Measurements from ENCODE around the gene GALNTL6.

The GALNTL6 gene

DNA sequence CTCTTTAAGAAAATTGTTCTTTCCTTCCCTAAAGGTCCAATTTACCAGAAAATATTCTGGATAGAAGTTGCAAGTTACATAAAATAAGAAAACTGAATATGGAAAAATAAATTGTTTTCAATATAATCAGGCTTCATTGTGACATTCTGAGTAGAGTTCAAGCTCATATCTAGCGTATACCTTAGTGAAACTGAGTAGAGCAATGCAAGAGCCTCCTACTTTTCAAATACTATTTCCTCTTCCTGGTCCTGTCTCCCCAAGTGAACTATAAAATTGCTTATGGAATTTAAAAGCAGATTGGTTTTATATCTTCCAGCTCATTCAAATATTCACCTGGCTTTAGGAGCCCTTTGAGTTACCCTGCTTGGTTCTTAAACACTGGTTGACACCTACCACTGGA, 1166.1 kb downstream of the GALNTL6 start:
- TF ChIP-seq, protein P1, sequence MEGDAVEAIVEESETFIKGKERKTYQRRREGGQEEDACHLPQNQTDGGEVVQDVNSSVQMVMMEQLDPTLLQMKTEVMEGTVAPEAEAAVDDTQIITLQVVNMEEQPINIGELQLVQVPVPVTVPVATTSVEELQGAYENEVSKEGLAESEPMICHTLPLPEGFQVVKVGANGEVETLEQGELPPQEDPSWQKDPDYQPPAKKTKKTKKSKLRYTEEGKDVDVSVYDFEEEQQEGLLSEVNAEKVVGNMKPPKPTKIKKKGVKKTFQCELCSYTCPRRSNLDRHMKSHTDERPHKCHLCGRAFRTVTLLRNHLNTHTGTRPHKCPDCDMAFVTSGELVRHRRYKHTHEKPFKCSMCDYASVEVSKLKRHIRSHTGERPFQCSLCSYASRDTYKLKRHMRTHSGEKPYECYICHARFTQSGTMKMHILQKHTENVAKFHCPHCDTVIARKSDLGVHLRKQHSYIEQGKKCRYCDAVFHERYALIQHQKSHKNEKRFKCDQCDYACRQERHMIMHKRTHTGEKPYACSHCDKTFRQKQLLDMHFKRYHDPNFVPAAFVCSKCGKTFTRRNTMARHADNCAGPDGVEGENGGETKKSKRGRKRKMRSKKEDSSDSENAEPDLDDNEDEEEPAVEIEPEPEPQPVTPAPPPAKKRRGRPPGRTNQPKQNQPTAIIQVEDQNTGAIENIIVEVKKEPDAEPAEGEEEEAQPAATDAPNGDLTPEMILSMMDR (IDR thresholded peaks at IDR 0.05; ENCODE audit: low read depth, low read length): no peak
- H3K4me3 ChIP-seq (replicated peaks in 1 of 2; ENCODE audit: low read depth in 2 of 2, low read length in 2 of 2): no peak overlapping the region
- no peak for DNase-seq (ENCODE audit: low read depth in 2 of 2)

DNA sequence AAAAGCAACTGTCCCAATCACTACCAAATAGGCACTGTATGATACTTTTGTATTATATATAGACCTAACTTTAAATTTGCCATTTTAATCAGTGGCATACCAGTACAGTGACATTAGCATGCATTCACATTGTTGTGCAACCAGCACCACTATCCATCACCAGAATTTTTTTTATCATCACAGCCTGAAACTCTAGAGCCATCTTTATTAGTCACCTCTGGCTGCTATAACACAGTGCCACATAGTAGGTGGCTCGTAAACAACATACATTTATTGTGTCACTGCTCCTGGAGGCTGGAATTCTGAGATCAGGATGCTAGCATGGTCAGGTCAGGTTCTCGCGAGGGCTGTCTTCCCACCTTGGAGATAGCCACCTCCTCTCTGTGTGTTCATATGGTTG, 1167.0 kb downstream of the GALNTL6 start:
- peak in 1 of 2 donors; percentile 27 for DNase-seq (ENCODE audit: low read depth in 2 of 2)
- TF ChIP-seq, protein P1 (IDR thresholded peaks at IDR 0.05; ENCODE audit: low read depth, low read length): no peak
- H3K4me3 ChIP-seq (replicated peaks in 1 of 2; ENCODE audit: low read depth in 2 of 2, low read length in 2 of 2): no peak overlapping the region

DNA sequence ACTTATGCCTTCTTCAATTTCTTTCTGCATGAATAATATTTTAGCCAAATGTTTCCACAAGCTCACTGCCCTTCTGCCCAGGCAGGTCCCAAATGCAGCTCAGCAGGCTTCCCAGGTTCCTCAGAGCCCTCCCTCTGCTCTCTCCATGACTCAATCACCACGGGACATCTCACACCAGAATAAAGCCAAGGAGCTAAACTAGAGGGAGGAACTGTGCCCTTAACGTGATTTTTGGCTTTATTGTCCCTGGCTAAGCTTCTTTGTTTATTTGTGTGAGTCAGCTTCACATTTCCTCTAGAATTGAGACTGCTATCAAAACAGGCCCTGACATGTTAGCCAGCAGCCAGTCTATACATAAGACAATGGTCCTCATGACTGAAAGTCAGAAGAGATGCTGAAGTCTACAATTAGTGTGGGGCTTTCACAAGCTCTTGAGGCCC, 1169.0 kb downstream of the GALNTL6 start:
- DNase-seq (ENCODE audit: low read depth in 2 of 2): peak; percentile 70 to 96
- TF ChIP-seq, protein P1 (IDR thresholded peaks at IDR 0.05; ENCODE audit: low read depth, low read length): no peak
- no peak overlapping the region for H3K4me3 ChIP-seq (replicated peaks in 1 of 2; ENCODE audit: low read depth in 2 of 2, low read length in 2 of 2)

DNA sequence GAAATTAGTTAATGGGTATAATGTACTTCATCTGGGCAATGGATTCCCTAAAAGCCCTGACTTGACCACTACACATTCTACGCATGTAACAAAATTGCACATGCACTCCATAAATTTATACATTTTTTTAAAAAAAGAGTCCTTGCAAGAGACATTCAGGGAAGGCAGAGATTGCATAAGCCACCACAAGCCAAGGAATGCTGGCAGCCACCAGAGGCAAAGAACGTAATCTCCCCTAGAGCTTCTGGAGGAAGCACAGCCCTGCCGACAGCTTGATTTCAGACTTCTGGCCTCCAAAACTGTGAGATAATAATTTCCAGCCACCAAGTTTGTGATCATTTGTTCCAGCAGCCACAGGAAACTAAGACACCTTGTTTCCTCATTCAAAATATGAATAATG, 1169.8 kb downstream of the GALNTL6 start:
- H3K4me3 ChIP-seq (replicated peaks in 1 of 2; ENCODE audit: low read depth in 2 of 2, low read length in 2 of 2): no peak overlapping the region
- TF ChIP-seq, protein P1 (IDR thresholded peaks at IDR 0.05; ENCODE audit: low read depth, low read length): no peak
- DNase-seq (ENCODE audit: low read depth in 2 of 2): peak; percentile 66 to 82

DNA sequence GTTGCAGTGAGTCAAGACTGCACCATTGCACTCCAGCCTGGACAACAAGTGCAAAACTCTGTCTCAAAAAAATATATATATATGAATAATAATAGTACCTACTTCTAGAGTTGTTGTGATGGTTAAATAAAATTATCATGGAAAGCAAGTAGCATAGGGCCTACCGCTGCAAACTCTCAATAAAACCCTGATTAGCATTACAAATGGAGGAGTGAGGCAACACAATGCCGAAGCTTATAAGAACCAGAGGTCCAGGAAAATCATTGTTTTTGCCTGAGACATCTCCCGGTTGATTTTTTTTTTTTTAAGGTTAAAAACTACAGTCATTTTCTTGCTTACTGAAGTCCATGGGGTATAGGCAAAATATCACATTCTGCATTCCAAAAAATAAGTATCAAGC, 1170.4 kb downstream of the GALNTL6 start:
- H3K4me3 ChIP-seq (replicated peaks in 1 of 2; ENCODE audit: low read depth in 2 of 2, low read length in 2 of 2): no peak overlapping the region
- TF ChIP-seq, protein P1 (IDR thresholded peaks at IDR 0.05; ENCODE audit: low read depth, low read length): no peak

DNA sequence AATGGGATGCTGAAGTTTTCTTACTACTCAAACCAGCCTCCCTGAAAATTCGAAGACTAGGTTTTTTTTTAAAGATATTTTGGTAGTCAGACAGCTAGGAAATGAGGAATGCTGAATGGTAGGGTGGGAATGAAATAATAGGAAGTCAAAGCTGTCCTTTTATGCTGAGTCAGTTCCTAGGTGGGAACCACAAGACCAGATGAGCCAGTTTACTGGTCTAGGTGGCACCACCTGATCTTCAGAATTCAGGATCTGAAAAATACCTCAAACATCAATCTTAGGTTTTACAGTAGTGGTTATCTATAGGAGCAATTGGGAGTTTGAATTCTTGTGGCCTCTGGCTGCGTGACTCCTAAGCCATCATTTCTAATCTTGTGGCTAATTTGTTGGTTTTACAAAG, 1172.3 kb downstream of the GALNTL6 start:
- TF ChIP-seq, protein P1 (IDR thresholded peaks at IDR 0.05; ENCODE audit: low read depth, low read length): no peak
- no peak overlapping the region for H3K4me3 ChIP-seq (replicated peaks in 1 of 2; ENCODE audit: low read depth in 2 of 2, low read length in 2 of 2)
- peak in 1 of 2 donors; percentile 34 for DNase-seq (ENCODE audit: low read depth in 2 of 2)

More for the DNA sequence above, 1170.4 kb downstream of the GALNTL6 start:
- DNase-seq (ENCODE audit: low read depth in 2 of 2): no peak

DNA sequence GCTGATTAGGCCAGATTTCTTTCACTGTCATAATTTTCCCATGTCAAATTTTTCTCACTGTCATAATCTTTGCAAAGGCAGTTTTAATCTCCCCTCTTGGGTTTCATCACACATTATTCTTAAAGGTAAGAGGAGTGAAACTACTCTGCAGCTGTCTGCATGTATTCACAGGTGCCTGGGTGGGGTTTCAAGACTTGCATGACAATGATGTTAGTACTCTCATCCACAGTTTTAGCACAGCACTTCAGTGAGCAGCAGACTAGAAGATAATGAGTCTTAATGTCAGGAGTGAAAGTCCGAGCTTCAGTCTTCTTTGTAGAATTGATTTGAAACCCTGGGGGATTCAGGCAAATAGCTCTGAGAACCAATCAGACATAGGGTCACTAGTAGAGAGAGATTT, 1172.9 kb downstream of the GALNTL6 start:
- DNase-seq (ENCODE audit: low read depth in 2 of 2): no peak
- TF ChIP-seq, protein P1 (IDR thresholded peaks at IDR 0.05; ENCODE audit: low read depth, low read length): no peak
- H3K4me3 ChIP-seq (replicated peaks in 1 of 2; ENCODE audit: low read depth in 2 of 2, low read length in 2 of 2): no peak overlapping the region

Data from cardiac fibroblast (primary cell).